ENCODE measurements around the gene ESRRG. TPM values are rescaled to one million over a fixed set of nuclear protein-coding genes. Genes with fewer than 3 reads are reported as not detected.

Gene ESRRG
- total and polyA plus RNA-seq, 3 donors from 2014 or later: 0.93 to 2.2 (median 1.6) TPM

- Histone ChIP-seq H3K4me1 (no peaks in the 10 kb centered on the region), H3K36me3 (ENCODE audit: low read depth, missing control alignments) (no peaks in the 10 kb centered on the region), H3K4me3 (no peak overlapping the region), H3K9me3 (no peaks in the 10 kb centered on the region), H3K27me3 (no peaks in the 10 kb centered on the region), H3K27ac (no peak overlapping the region)
- no peak for DNase-seq
- intact Hi-C loops (cut with DNase I; ENCODE audit: low total_unique reads): no loop called here
- TF ChIP-seq CTCF (IDR thresholded peaks at IDR 0.05): no peak
- no peak for TF ChIP-seq POLR2A (IDR thresholded peaks at IDR 0.05)
Observed at GRCh38 chr1:216461466-216461865, 261.8 kb downstream of the ESRRG start.

- no peaks in the 10 kb centered on the region for H3K36me3 ChIP-seq (ENCODE audit: low read depth, missing control alignments)
- 92 to 94% methylated on average over 3 of the region's 3 CpGs for WGBS, 2 donors
Observed at GRCh38 chr1:216459651-216460207, 263.5 kb downstream of the ESRRG start.

GRCh38 chr1:216458812-216459211, 264.4 kb downstream of the ESRRG start:
- H3K4me3 ChIP-seq: no peak overlapping the region
- intact Hi-C loops (cut with DNase I; ENCODE audit: low total_unique reads): no loop called here
- H3K36me3 ChIP-seq (ENCODE audit: low read depth, missing control alignments): no peaks in the 10 kb centered on the region
- H3K27me3 ChIP-seq: no peaks in the 10 kb centered on the region
- DNase-seq: no peak
- TF ChIP-seq POLR2A (IDR thresholded peaks at IDR 0.05) (no peak), CTCF (IDR thresholded peaks at IDR 0.05) (no peak)
- no peak overlapping the region for H3K27ac ChIP-seq
- H3K4me1 ChIP-seq: no peaks in the 10 kb centered on the region
- H3K9me3 ChIP-seq: no peaks in the 10 kb centered on the region

More at GRCh38 chr1:216459651-216460207, 263.5 kb downstream of the ESRRG start:
- no peak overlapping the region for H3K27ac ChIP-seq
- intact Hi-C loops (cut with DNase I; ENCODE audit: low total_unique reads): no loop called here
- no peak for DNase-seq
- TF ChIP-seq CTCF (IDR thresholded peaks at IDR 0.05): no peak
- no peak for TF ChIP-seq POLR2A (IDR thresholded peaks at IDR 0.05)
- no peaks in the 10 kb centered on the region for H3K4me1 ChIP-seq
- no peak overlapping the region for H3K4me3 ChIP-seq
- H3K27me3 ChIP-seq: no peaks in the 10 kb centered on the region
- H3K9me3 ChIP-seq: no peaks in the 10 kb centered on the region

- Histone ChIP-seq H3K36me3 (ENCODE audit: low read depth, missing control alignments) (no peaks in the 10 kb centered on the region), H3K4me3 (no peak overlapping the region), H3K27ac (no peak overlapping the region), H3K4me1 (no peaks in the 10 kb centered on the region), H3K27me3 (no peaks in the 10 kb centered on the region), H3K9me3 (no peaks in the 10 kb centered on the region)
- no peak for TF ChIP-seq POLR2A (IDR thresholded peaks at IDR 0.05)
- TF ChIP-seq CTCF (IDR thresholded peaks at IDR 0.05): no peak
- no peak for DNase-seq
- intact Hi-C loops (cut with DNase I; ENCODE audit: low total_unique reads): no loop called here
Observed at GRCh38 chr1:216457356-216457755, 265.9 kb downstream of the ESRRG start.

- intact Hi-C loops (cut with DNase I; ENCODE audit: low total_unique reads): no loop called here
- Histone ChIP-seq H3K4me1 (no peaks in the 10 kb centered on the region), H3K27ac (no peak overlapping the region), H3K4me3 (no peak overlapping the region), H3K36me3 (ENCODE audit: low read depth, missing control alignments) (no peaks in the 10 kb centered on the region), H3K9me3 (no peaks in the 10 kb centered on the region), H3K27me3 (no peaks in the 10 kb centered on the region)
- no peak for DNase-seq
- TF ChIP-seq POLR2A (IDR thresholded peaks at IDR 0.05) (no peak), CTCF (IDR thresholded peaks at IDR 0.05) (no peak)
- WGBS, 2 donors: 52 to 54% methylated on average over 3 of the region's 3 CpGs
Observed at GRCh38 chr1:216456682-216457081, 266.5 kb downstream of the ESRRG start.
